ENCODE data around the gene PRR19. TPM values are rescaled to one million over a fixed set of nuclear protein-coding genes. Genes with fewer than 3 reads are reported as not detected.

Gene PRR19
- total and polyA plus RNA-seq, 10 of the 15 experiments (the other 5 are each of a cell fraction or from before 2014, with no cell fraction given) = 0.09 to 1.7 (median 0.73) TPM; not detected in 1

- intact Hi-C loops (cut with micrococcal nuclease; ENCODE audit: unreplicated experiment) = no loop called here
- H3K27me3 ChIP-seq (replicated peaks in 1 of 2; ENCODE audit: control insufficient read depth in 2 of 2, insufficient read depth in 2 of 2, low read length in 1 of 2) = no peaks in the 10 kb centered on the region
- CTCF ChIA-PET = interaction anchor here (0.6 kb wide), 1 partner anchor 130 kb away, joined by 3 read pairs; no protein-coding TSS in a partner anchor
- no peaks in the 10 kb centered on the region for H4K20me1 ChIP-seq (ENCODE audit: control insufficient read depth, insufficient read depth)
- whole genome bisulfite sequencing (ENCODE audit: insufficient coverage, insufficient replicate concordance, low lambda C conversion rate, missing lambda C conversion rate) = 81% methylated on average over 12 of the region's 12 CpGs
- DNase-seq (ENCODE audit: low read depth, low spot score) = no peak
- H3K79me2 ChIP-seq (ENCODE audit: control insufficient read depth, insufficient read depth, low read length) = no peaks in the 10 kb centered on the region
- no peak overlapping the region for H3K4me3 ChIP-seq
- RAD21 ChIA-PET (ENCODE audit: unreplicated experiment) = no interaction called here
- H3K9me3 ChIP-seq (replicated peaks; ENCODE audit: control insufficient read depth, insufficient read depth, low read length) = no peaks in the 10 kb centered on the region
- SMC1A ChIA-PET (ENCODE audit: uncharacterized antibody, unreplicated experiment) = no interaction called here
- H3K36me3 ChIP-seq (ENCODE audit: control insufficient read depth in 2 of 2, insufficient read depth in 2 of 2, low read length in 1 of 2) = no peaks in the 10 kb centered on the region; a peak in 2 of 4 replicates
- in situ Hi-C loops (cut with MboI) = no loop called here
- POLR2A ChIA-PET = no interaction called here
- no peak overlapping the region for H3K9ac ChIP-seq (ENCODE audit: control insufficient read depth, insufficient read depth, low read length)
- no peak for TF ChIP-seq ESRRA (IDR thresholded peaks at IDR 0.05; ENCODE audit: low read length)
- BruUV-seq (replicated peaks) = no TSS peak
- ATAC-seq = no peak
- no peak for FAIRE-seq
- no peak overlapping the region for H3K4me2 ChIP-seq (ENCODE audit: control insufficient read depth, insufficient read depth)
- no peak overlapping the region for H3K27ac ChIP-seq (ENCODE audit: control insufficient read depth, insufficient read depth)
- no peaks in the 10 kb centered on the region for H3K4me1 ChIP-seq (ENCODE audit: control insufficient read depth, insufficient read depth, low read length)
- H2AFZ ChIP-seq (ENCODE audit: control insufficient read depth, low read depth, low read length) = no peak overlapping the region
These were observed 55.4 kb downstream of the PRR19 start for GRCh38 chr19:42357290-42357689.

Small RNAs within 50 kb of the gene (microRNA-seq; reads per million reads assigned to microRNA genes)
- not detected for gene MIR8077

Small RNAs within 50 kb of the gene (small RNA-seq; reads per million reads assigned to genes)
- 0.12 reads per million for gene MIR8077

Other genes starting within 250 kb of the PRR19 start
Only the 7 nearest of the 15 such genes appear.
- 8.3 and 9.6 TPM in 2 replicates for gene ZNF526, start 81.8 kb upstream of the PRR19 start, total RNA-seq (2014; rRNA removed)
- gene ZNF526, start 81.8 kb upstream of the PRR19 start, total RNA-seq (2014; rRNA removed; fragmentation: Illumina TruSeq; extraction: Trizol) = 5.3 and 5.4 TPM in 2 replicates
- gene ZNF526, start 81.8 kb upstream of the PRR19 start, total RNA-seq (2021) = 14.7 and 18.3 TPM in 2 replicates
- gene ZNF526, start 81.8 kb upstream of the PRR19 start, polyA plus RNA-seq (2011; rRNA removed) = 2.1 and 4.2 TPM in 2 replicates
- gene ZNF526, start 81.8 kb upstream of the PRR19 start, polyA plus RNA-seq (2014; fragmentation: Illumina TruSeq; extraction: Trizol) = 2.4 and 4.2 TPM in 2 replicates
- 1 to 10 TPM; 1.8 to 2.0 TPM for gene ZNF526, start 81.8 kb upstream of the PRR19 start, polyA plus RNA-seq (2014; fragmentation: Nextera tagmentation; extraction: Ambion mirVana)
- 5.6 and 7.2 TPM in 2 replicates for gene ZNF526, start 81.8 kb upstream of the PRR19 start, polyA plus RNA-seq (2014; rRNA removed)
- 10 to 100 TPM; 12.8 to 13.3 TPM for gene ZNF526, start 81.8 kb upstream of the PRR19 start, polyA plus RNA-seq (2016; fragmentation: Nextera tagmentation; extraction: Ambion mirVana)
- gene GSK3A, start 59.5 kb upstream of the PRR19 start, total RNA-seq (2014; rRNA removed) = 11.5 and 15.0 TPM in 2 replicates
- 15.3 and 15.8 TPM in 2 replicates for gene GSK3A, start 59.5 kb upstream of the PRR19 start, total RNA-seq (2014; rRNA removed; fragmentation: Illumina TruSeq; extraction: Trizol)
- gene GSK3A, start 59.5 kb upstream of the PRR19 start, total RNA-seq (2021) = 35.6 and 38.6 TPM in 2 replicates
- gene GSK3A, start 59.5 kb upstream of the PRR19 start, polyA plus RNA-seq (2011; rRNA removed) = 17.5 and 41.3 TPM in 2 replicates
- 35.2 and 47.9 TPM in 2 replicates for gene GSK3A, start 59.5 kb upstream of the PRR19 start, polyA plus RNA-seq (2014; fragmentation: Illumina TruSeq; extraction: Trizol)
- gene GSK3A, start 59.5 kb upstream of the PRR19 start, polyA plus RNA-seq (2014; fragmentation: Nextera tagmentation; extraction: Ambion mirVana) = 1 to 10 TPM in 1 of 2 experiments, under 1 TPM in 1; 1.00 to 1.2 TPM
- 40.9 and 48.8 TPM in 2 replicates for gene GSK3A, start 59.5 kb upstream of the PRR19 start, polyA plus RNA-seq (2014; rRNA removed)
- gene GSK3A, start 59.5 kb upstream of the PRR19 start, polyA plus RNA-seq (2016; fragmentation: Nextera tagmentation; extraction: Ambion mirVana) = 10 to 100 TPM in 1 of 2 experiments, 1 to 10 TPM in 1; 3.8 to 11.4 TPM
- gene ERF, start 47.0 kb upstream of the PRR19 start, total RNA-seq (2014; rRNA removed) = 15.9 and 22.2 TPM in 2 replicates
- 12.1 and 12.8 TPM in 2 replicates for gene ERF, start 47.0 kb upstream of the PRR19 start, total RNA-seq (2014; rRNA removed; fragmentation: Illumina TruSeq; extraction: Trizol)
- gene ERF, start 47.0 kb upstream of the PRR19 start, total RNA-seq (2021) = 51.8 and 56.3 TPM in 2 replicates
- gene ERF, start 47.0 kb upstream of the PRR19 start, polyA plus RNA-seq (2011; rRNA removed) = 15.1 and 34.5 TPM in 2 replicates
- gene ERF, start 47.0 kb upstream of the PRR19 start, polyA plus RNA-seq (2014; fragmentation: Illumina TruSeq; extraction: Trizol) = 4.9 and 17.8 TPM in 2 replicates
- under 1 TPM; 0.02 to 0.04 TPM for gene ERF, start 47.0 kb upstream of the PRR19 start, polyA plus RNA-seq (2014; fragmentation: Nextera tagmentation; extraction: Ambion mirVana)
- gene ERF, start 47.0 kb upstream of the PRR19 start, polyA plus RNA-seq (2014; rRNA removed) = 33.0 and 40.2 TPM in 2 replicates
- 1 to 10 TPM; 8.3 to 8.9 TPM for gene ERF, start 47.0 kb upstream of the PRR19 start, polyA plus RNA-seq (2016; fragmentation: Nextera tagmentation; extraction: Ambion mirVana)
- 8.0 and 9.5 TPM in 2 replicates for gene CIC, start 32.9 kb upstream of the PRR19 start, total RNA-seq (2014; rRNA removed)
- 4.3 and 6.5 TPM in 2 replicates for gene CIC, start 32.9 kb upstream of the PRR19 start, total RNA-seq (2014; rRNA removed; fragmentation: Illumina TruSeq; extraction: Trizol)
- 47.3 and 50.6 TPM in 2 replicates for gene CIC, start 32.9 kb upstream of the PRR19 start, total RNA-seq (2021)
- 2.4 and 3.8 TPM in 2 replicates for gene CIC, start 32.9 kb upstream of the PRR19 start, polyA plus RNA-seq (2011; rRNA removed)
- gene CIC, start 32.9 kb upstream of the PRR19 start, polyA plus RNA-seq (2014; fragmentation: Illumina TruSeq; extraction: Trizol) = 1.7 and 7.4 TPM in 2 replicates
- gene CIC, start 32.9 kb upstream of the PRR19 start, polyA plus RNA-seq (2014; fragmentation: Nextera tagmentation; extraction: Ambion mirVana) = under 1 TPM; 0.18 to 0.24 TPM
- 24.0 and 27.7 TPM in 2 replicates for gene CIC, start 32.9 kb upstream of the PRR19 start, polyA plus RNA-seq (2014; rRNA removed)
- gene CIC, start 32.9 kb upstream of the PRR19 start, polyA plus RNA-seq (2016; fragmentation: Nextera tagmentation; extraction: Ambion mirVana) = 1 to 10 TPM; 6.9 to 8.1 TPM
- gene PAFAH1B3, start 492 bp downstream of the PRR19 start, total RNA-seq (2014; rRNA removed) = 57.7 and 78.6 TPM in 2 replicates
- gene PAFAH1B3, start 492 bp downstream of the PRR19 start, total RNA-seq (2014; rRNA removed; fragmentation: Illumina TruSeq; extraction: Trizol) = 32.0 and 41.3 TPM in 2 replicates
- gene PAFAH1B3, start 492 bp downstream of the PRR19 start, total RNA-seq (2021) = 68.8 and 72.9 TPM in 2 replicates
- gene PAFAH1B3, start 492 bp downstream of the PRR19 start, polyA plus RNA-seq (2011; rRNA removed) = 8.8 and 30.5 TPM in 2 replicates
- gene PAFAH1B3, start 492 bp downstream of the PRR19 start, polyA plus RNA-seq (2014; fragmentation: Illumina TruSeq; extraction: Trizol) = 15.2 and 46.6 TPM in 2 replicates
- 10 to 100 TPM in 1 of 2 experiments, 1 to 10 TPM in 1; 6.2 to 23.1 TPM for gene PAFAH1B3, start 492 bp downstream of the PRR19 start, polyA plus RNA-seq (2014; fragmentation: Nextera tagmentation; extraction: Ambion mirVana)
- 56.1 and 66.2 TPM in 2 replicates for gene PAFAH1B3, start 492 bp downstream of the PRR19 start, polyA plus RNA-seq (2014; rRNA removed)
- 10 to 100 TPM; 77.7 to 79.6 TPM for gene PAFAH1B3, start 492 bp downstream of the PRR19 start, polyA plus RNA-seq (2016; fragmentation: Nextera tagmentation; extraction: Ambion mirVana)
- 0.11 TPM in 1 of 2 replicates, not detected in the other for gene TMEM145, start 11.2 kb downstream of the PRR19 start, total RNA-seq (2014; rRNA removed)
- 0.04 and 0.09 TPM in 2 replicates for gene TMEM145, start 11.2 kb downstream of the PRR19 start, total RNA-seq (2014; rRNA removed; fragmentation: Illumina TruSeq; extraction: Trizol)
- 0.48 and 0.97 TPM in 2 replicates for gene TMEM145, start 11.2 kb downstream of the PRR19 start, total RNA-seq (2021)
- gene TMEM145, start 11.2 kb downstream of the PRR19 start, polyA plus RNA-seq (2011; rRNA removed) = 0.09 and 0.45 TPM in 2 replicates
- 0.09 and 0.14 TPM in 2 replicates for gene TMEM145, start 11.2 kb downstream of the PRR19 start, polyA plus RNA-seq (2014; fragmentation: Illumina TruSeq; extraction: Trizol)
- gene TMEM145, start 11.2 kb downstream of the PRR19 start, polyA plus RNA-seq (2014; fragmentation: Nextera tagmentation; extraction: Ambion mirVana) = not detected
- 0.20 and 1.0 TPM in 2 replicates for gene TMEM145, start 11.2 kb downstream of the PRR19 start, polyA plus RNA-seq (2014; rRNA removed)
- gene TMEM145, start 11.2 kb downstream of the PRR19 start, polyA plus RNA-seq (2016; fragmentation: Nextera tagmentation; extraction: Ambion mirVana) = not detected
- gene MEGF8, start 23.5 kb downstream of the PRR19 start, total RNA-seq (2014; rRNA removed) = 3.3 and 4.5 TPM in 2 replicates
- 2.2 and 2.8 TPM in 2 replicates for gene MEGF8, start 23.5 kb downstream of the PRR19 start, total RNA-seq (2014; rRNA removed; fragmentation: Illumina TruSeq; extraction: Trizol)
- gene MEGF8, start 23.5 kb downstream of the PRR19 start, total RNA-seq (2021) = 12.0 and 12.8 TPM in 2 replicates
- gene MEGF8, start 23.5 kb downstream of the PRR19 start, polyA plus RNA-seq (2011; rRNA removed) = 1.5 and 2.0 TPM in 2 replicates
- 3.3 and 4.3 TPM in 2 replicates for gene MEGF8, start 23.5 kb downstream of the PRR19 start, polyA plus RNA-seq (2014; fragmentation: Illumina TruSeq; extraction: Trizol)
- under 1 TPM; 0.43 to 0.75 TPM for gene MEGF8, start 23.5 kb downstream of the PRR19 start, polyA plus RNA-seq (2014; fragmentation: Nextera tagmentation; extraction: Ambion mirVana)
- 6.9 and 9.0 TPM in 2 replicates for gene MEGF8, start 23.5 kb downstream of the PRR19 start, polyA plus RNA-seq (2014; rRNA removed)
- gene MEGF8, start 23.5 kb downstream of the PRR19 start, polyA plus RNA-seq (2016; fragmentation: Nextera tagmentation; extraction: Ambion mirVana) = 1 to 10 TPM; 2.3 to 2.6 TPM

All from GM12878 (cell line).